Lung (tissue), 12 donors: ENCODE data around the gene INHBC. TPM values are rescaled to one million over a fixed set of nuclear protein-coding genes. Genes with fewer than 3 reads are reported as not detected.

ENCODE experiments used
- ATAC-seq: fragments of 200-7000 bp; cut with Tn5 transposase; one replicate; pipeline ENCODE4 v1.9.1; 2020; ENCODE audit warnings: moderate number of reproducible peaks; ENCODE audit not compliant: insufficient read depth, low FRiP score
- DNase-seq, 3 donors: peaks; one replicate each; pipeline ENCODE4 v3.0.0-alpha.2; 2013 to 2017
- H3K27ac ChIP-seq, 2 donors: one replicate each; pipeline ENCODE4 v1.5.1; 2013; ENCODE audit warnings: mild to moderate bottlenecking in 2 of 2, moderate library complexity in 2 of 2, control low read depth in 1 of 2, inconsistent platforms in 1 of 2, low read depth in 1 of 2, low read length in 1 of 2
- H3K27me3 ChIP-seq, 3 donors: one replicate each; pipeline ENCODE4 v1.5.1; 2013; ENCODE audit warnings: low read length in 2 of 3; ENCODE audit not compliant: control insufficient read depth in 3 of 3, insufficient read depth in 3 of 3
- H3K36me3 ChIP-seq, 4 donors: one replicate each; pipeline ENCODE4 v1.5.1; 2013; ENCODE audit warnings: low read length in 4 of 4, mild to moderate bottlenecking in 1 of 4, moderate library complexity in 1 of 4; ENCODE audit not compliant: control insufficient read depth in 4 of 4, insufficient read depth in 4 of 4
- H3K4me1 ChIP-seq, 5 donors: one replicate each; pipeline ENCODE4 v1.5.1; 2013; ENCODE audit warnings: low read length in 5 of 5, mild to moderate bottlenecking in 2 of 5, moderate library complexity in 1 of 5; ENCODE audit not compliant: control insufficient read depth in 5 of 5, insufficient read depth in 5 of 5
- H3K4me3 ChIP-seq: one replicate; pipeline ENCODE4 v1.5.1; 2013; ENCODE audit warnings: mild to moderate bottlenecking, control low read depth, moderate library complexity
- H3K9ac ChIP-seq, 2 donors: one replicate each; pipeline ENCODE4 v1.5.1; 2013; ENCODE audit warnings: low read length in 2 of 2, control low read depth in 1 of 2; ENCODE audit not compliant: insufficient read depth in 1 of 2
- H3K9me3 ChIP-seq, 4 donors: one replicate each; pipeline ENCODE4 v1.5.1; 2013; ENCODE audit warnings: low read length in 3 of 4, mild to moderate bottlenecking in 1 of 4, moderate library complexity in 1 of 4; ENCODE audit not compliant: control insufficient read depth in 4 of 4, insufficient read depth in 3 of 4
- WGBS, 2 donors: extraction: QIAGEN DNeasy Blood & Tissue Kit; methylation state at CpG; one replicate each; pipeline ENCODE4 v1.1.7; 2013; 5-methylcytosine and 5-hydroxymethylcytosine counted together
- polyA plus RNA-seq, 2 donors: library from polyadenylated mRNA; stranded (reverse); fragments of 200-250 nt; gene quantifications; one replicate each; pipeline ENCODE4 v1.2.1, GENCODE V29; 2013
- total RNA-seq, 2 donors: library from RNA; depleted of rRNA in 1 of 2; stranded (reverse); fragments of >200 nt in 1 of 2; gene quantifications; one replicate each; pipeline ENCODE4 v1.2.1, GENCODE V29; 2014 to 2021
- TF ChIP-seq, protein P1 (sequence below): IDR thresholded peaks from 2 replicates; pipeline ENCODE4 v1.5.1; 2012; ENCODE audit warnings: mild to moderate bottlenecking; ENCODE audit errors: control extremely low read depth, extremely low read depth
- donor health status: control.
- donor health status: control.
- donor health status: Bipolar disorder and iron deficiency.
- donor health status: healthy.
- donor health status: DM: yes; HTN: yes; CAD: no.

INHBC gene
- total and polyA plus RNA-seq, 4 donors, result 0.02 TPM; not detected in 3

DNA sequence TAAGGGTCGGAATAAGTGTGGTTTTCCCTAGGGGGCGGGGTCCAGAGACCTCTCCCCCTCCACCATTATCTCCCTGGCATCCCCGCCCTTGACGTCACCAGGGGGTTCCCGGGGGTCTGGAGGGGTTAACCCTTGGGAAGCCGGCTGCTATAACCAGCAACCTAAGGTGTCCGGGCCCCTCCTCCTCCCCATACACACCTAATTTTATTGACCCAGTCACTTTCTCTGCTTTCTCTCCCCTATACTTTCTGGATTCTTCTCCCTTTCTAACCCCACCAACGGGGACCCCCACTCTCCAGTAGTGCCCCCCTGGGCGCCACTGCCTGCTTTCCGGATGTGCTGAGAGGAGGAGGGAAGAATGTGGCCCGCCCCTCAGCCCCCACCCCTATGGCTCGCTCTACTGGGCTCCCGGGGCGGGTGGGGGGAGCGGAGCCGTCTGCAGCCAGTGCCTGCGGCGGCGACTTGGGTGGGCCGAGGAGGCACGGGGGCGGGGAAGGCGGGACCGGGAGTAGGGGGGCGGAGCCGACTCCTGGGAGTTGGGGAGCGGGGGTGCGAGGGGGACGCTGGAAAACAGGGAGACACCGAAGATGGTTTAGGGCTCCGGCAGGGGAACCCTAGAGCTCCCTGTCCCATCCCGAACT, 26.8 kb downstream of the INHBC start:
- H3K4me1 ChIP-seq, result peaks cover 0 to 15% (median 6%) of the 10 kb centered on the region in 5 donors
- no peak overlapping the region for H3K27ac ChIP-seq
- 1% methylated on average over 25 to 32 of the region's 32 CpGs for WGBS, 2 donors
- H3K4me3 ChIP-seq, result peak overlapping the region; percentile 48
- H3K36me3 ChIP-seq, result peaks cover 0 to 20% (median 6%) of the 10 kb centered on the region in 4 donors
- no peaks in the 10 kb centered on the region for H3K9me3 ChIP-seq
- DNase-seq (peak; percentile 95 to 96 (median 95)), ATAC-seq (no peak)
- peak overlapping the region in 1 of 2 donors; percentile 94 for H3K9ac ChIP-seq
- peaks cover 0 to 10% (median 0%) of the 10 kb centered on the region in 3 donors for H3K27me3 ChIP-seq
- TF ChIP-seq, protein P1, sequence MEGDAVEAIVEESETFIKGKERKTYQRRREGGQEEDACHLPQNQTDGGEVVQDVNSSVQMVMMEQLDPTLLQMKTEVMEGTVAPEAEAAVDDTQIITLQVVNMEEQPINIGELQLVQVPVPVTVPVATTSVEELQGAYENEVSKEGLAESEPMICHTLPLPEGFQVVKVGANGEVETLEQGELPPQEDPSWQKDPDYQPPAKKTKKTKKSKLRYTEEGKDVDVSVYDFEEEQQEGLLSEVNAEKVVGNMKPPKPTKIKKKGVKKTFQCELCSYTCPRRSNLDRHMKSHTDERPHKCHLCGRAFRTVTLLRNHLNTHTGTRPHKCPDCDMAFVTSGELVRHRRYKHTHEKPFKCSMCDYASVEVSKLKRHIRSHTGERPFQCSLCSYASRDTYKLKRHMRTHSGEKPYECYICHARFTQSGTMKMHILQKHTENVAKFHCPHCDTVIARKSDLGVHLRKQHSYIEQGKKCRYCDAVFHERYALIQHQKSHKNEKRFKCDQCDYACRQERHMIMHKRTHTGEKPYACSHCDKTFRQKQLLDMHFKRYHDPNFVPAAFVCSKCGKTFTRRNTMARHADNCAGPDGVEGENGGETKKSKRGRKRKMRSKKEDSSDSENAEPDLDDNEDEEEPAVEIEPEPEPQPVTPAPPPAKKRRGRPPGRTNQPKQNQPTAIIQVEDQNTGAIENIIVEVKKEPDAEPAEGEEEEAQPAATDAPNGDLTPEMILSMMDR, result no peak

DNA sequence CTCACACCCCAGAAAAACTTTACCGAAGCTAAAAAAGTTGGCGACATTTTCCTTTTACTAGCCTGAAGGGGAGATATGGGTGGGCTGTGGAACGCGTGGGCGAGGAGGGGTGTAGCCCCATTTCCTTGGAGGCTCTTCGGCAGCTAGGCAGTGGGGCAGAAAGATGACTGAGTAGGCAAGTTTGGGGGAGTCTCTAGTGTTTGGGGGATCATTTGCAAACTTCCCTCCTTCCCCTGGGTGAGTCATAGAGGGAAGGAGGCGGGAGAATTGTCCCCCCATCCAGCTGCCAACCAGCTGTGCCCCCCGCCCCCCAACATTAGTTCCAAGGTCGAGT, 27.3 kb downstream of the INHBC start:
- Histone ChIP-seq H3K27ac (no peak overlapping the region), H3K9ac (peak overlapping the region in 1 of 2 donors; percentile 94), H3K9me3 (no peaks in the 10 kb centered on the region), H3K36me3 (peaks cover 0 to 20% (median 8%) of the 10 kb centered on the region in 4 donors), H3K27me3 (peaks cover 0 to 10% (median 0%) of the 10 kb centered on the region in 3 donors), H3K4me1 (peaks cover 0 to 15% (median 6%) of the 10 kb centered on the region in 5 donors), H3K4me3 (peak overlapping the region; percentile 48)
- no peak for ATAC-seq
- DNase-seq, result peak in 1 of 3 donors; percentile 85
- TF ChIP-seq, protein P1, result no peak
- 0 to 1% methylated on average over 7 to 9 of the region's 9 CpGs for WGBS, 2 donors

DNA sequence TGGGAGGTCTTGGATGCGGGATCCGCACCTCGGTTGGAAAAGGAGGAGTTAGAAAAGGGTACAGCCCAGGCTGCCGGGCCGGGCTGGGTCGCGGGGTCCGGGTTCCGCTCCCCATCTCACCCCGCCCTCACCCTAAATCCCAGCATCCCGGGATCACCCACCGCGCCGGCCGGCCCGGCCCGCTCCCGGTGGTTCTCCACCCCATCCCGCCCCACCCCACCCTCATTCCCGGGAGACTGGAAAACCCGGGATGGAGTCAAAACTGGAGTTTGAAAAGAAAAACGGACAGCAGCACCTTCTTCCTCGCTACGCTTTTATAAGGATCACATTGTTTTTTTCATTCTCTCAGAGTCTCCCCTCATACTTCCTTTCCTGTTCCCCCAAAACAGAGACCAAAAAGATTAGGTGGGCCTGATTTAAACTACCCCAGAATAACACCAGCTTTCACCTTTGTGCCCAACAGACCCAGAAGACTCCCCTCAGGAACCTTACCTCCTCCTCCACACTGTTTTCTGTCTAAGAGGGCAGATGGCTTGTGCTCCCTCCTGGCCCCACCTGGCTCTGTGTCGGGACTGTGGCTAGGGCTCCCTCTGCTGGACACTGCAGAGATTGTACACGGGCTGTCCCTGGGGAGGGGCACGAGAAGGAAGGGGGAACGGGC, 27.8 kb downstream of the INHBC start:
- DNase-seq, result peak; percentile 93 to 95 (median 93)
- Histone ChIP-seq H3K4me3 (peak overlapping the region; percentile 48), H3K9me3 (no peaks in the 10 kb centered on the region), H3K27me3 (peaks cover 0 to 10% (median 0%) of the 10 kb centered on the region in 3 donors), H3K36me3 (peaks cover 0 to 21% (median 10%) of the 10 kb centered on the region in 4 donors), H3K27ac (no peak overlapping the region), H3K9ac (peak overlapping the region in 1 of 2 donors; percentile 81), H3K4me1 (peaks cover 0 to 15% (median 6%) of the 10 kb centered on the region in 5 donors)
- WGBS, 2 donors, result 0% methylated on average over 28 of the region's 28 CpGs
- peak; percentile 78 for ATAC-seq
- TF ChIP-seq, protein P1, result peak; percentile 77
